Vagina (tissue), 2 donors: ENCODE data around the gene TMEM154.
"Not testable (repeated sequence)": the region's sequence is repeated elsewhere in the genome, so short reads cannot be mapped to it uniquely, and the experiment has no call there.

Source experiments
- POLR2A ChIP-seq, 2 donors: fragments of 450-650 bp; IDR thresholded peaks; one replicate each; pipeline ENCODE4 v1.6.1; 2017; ENCODE audit warnings: antibody characterized with exemption in 2 of 2, mild to moderate bottlenecking in 2 of 2, moderate library complexity in 2 of 2
- POLR2AphosphoS5 ChIP-seq, 2 donors: sonication (generic); formaldehyde crosslinking; IDR thresholded peaks; one replicate each; pipeline ENCODE4 v1.9.0; 2017; ENCODE audit warnings: antibody characterized with exemption in 2 of 2, mild to moderate bottlenecking in 2 of 2, low read depth in 1 of 2; ENCODE audit not compliant: insufficient read depth in 1 of 2
- TF ChIP-seq, protein P1 (sequence below), 3 experiments: fragments of 450-650 bp in 2 of 3; fragments of 200-600 bp in 1 of 3; sonication (generic) in 1 of 3; IDR thresholded peaks; one replicate each; pipeline ENCODE4 v1.5.1; 2017 to 2019; ENCODE audit warnings: antibody characterized with exemption in 3 of 3, mild to moderate bottlenecking in 2 of 3, moderate library complexity in 2 of 3

DNA sequence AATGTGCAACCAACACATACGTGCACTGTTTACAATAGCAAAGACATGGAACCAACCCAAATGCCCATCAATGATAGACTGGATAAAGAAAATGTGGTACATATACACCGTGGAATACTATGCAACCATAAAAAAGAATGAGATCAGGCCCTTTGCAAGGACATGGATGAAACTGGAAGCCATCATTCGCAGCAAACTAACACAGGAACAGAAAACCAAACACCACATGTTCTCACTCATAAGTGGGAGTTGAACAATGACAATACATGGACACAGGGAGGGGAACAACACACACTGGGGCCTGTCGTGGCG lies 15.8 kb downstream of the TMEM154 start:
- TF ChIP-seq, protein P1, sequence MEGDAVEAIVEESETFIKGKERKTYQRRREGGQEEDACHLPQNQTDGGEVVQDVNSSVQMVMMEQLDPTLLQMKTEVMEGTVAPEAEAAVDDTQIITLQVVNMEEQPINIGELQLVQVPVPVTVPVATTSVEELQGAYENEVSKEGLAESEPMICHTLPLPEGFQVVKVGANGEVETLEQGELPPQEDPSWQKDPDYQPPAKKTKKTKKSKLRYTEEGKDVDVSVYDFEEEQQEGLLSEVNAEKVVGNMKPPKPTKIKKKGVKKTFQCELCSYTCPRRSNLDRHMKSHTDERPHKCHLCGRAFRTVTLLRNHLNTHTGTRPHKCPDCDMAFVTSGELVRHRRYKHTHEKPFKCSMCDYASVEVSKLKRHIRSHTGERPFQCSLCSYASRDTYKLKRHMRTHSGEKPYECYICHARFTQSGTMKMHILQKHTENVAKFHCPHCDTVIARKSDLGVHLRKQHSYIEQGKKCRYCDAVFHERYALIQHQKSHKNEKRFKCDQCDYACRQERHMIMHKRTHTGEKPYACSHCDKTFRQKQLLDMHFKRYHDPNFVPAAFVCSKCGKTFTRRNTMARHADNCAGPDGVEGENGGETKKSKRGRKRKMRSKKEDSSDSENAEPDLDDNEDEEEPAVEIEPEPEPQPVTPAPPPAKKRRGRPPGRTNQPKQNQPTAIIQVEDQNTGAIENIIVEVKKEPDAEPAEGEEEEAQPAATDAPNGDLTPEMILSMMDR (IDR thresholded peaks at IDR 0.05), result not testable (repeated sequence)
- TF ChIP-seq POLR2A (IDR thresholded peaks at IDR 0.05); POLR2AphosphoS5 (IDR thresholded peaks at IDR 0.05; ENCODE audit: insufficient read depth in 1 of 2, low read depth in 1 of 2): not testable (repeated sequence)
